Activated CD8-positive, alpha-beta T cell treated with anti-CD3 and anti-CD28 coated beads for 36 hours (primary cell): ENCODE measurements around the gene TANK. TPM values are rescaled to one million over a fixed set of nuclear protein-coding genes. Genes with fewer than 3 reads are reported as not detected.
A peak's percentile ranks its signal among the peaks of the same experiment; 100 is the strongest.

Experiments used
- ATAC-seq: fragments of 200-7000 bp; cut with Tn5 transposase; one replicate; pipeline ENCODE4 v1.10.0; 2021; ENCODE audit warnings: mild to moderate bottlenecking, moderate library complexity
- CTCF ChIA-PET: fragments of 350-600 bp; sonication (Branson Sonifier 250); formaldehyde crosslinking; loops from one replicate; lab custom pipeline; 2021; ENCODE audit warnings: antibody characterized with exemption; lab: Charles Lee
- POLR2A ChIA-PET: fragments of 350-600 bp; sonication (Branson Sonifier 250); formaldehyde crosslinking; loops from one replicate; lab custom pipeline; 2021; ENCODE audit warnings: antibody characterized with exemption; lab: Charles Lee
- DNase-seq: peaks from one replicate; pipeline ENCODE4 v3.0.0-alpha.2; 2020
- H3K27ac Mint-ChIP-seq: one replicate; pipeline ENCODE4 v1.8.0; 2021; ENCODE audit warnings: mild to moderate bottlenecking, mixed read lengths
- H3K27me3 Mint-ChIP-seq: one replicate; pipeline ENCODE4 v1.8.0; 2021; ENCODE audit warnings: mixed read lengths
- H3K36me3 Mint-ChIP-seq: one replicate; pipeline ENCODE4 v1.8.0; 2021; ENCODE audit warnings: low read depth, mixed read lengths
- H3K4me1 Mint-ChIP-seq: one replicate; pipeline ENCODE4 v1.8.0; 2021; ENCODE audit warnings: low read depth, mixed read lengths
- H3K4me3 Mint-ChIP-seq: one replicate; pipeline ENCODE4 v1.8.0; 2021; ENCODE audit warnings: mild to moderate bottlenecking, moderate library complexity, mixed read lengths
- H3K9me3 Mint-ChIP-seq: one replicate; pipeline ENCODE4 v1.8.0; 2021; ENCODE audit warnings: mixed read lengths
- intact Hi-C: fragments of 100-400 bp; cut with micrococcal nuclease; formaldehyde crosslinking; loops from one replicate; pipeline ENCODE4 v1.10.0; 2022
- total RNA-seq, 2 experiments: library from RNA; stranded (reverse); gene quantifications; one replicate each; pipeline ENCODE4 v1.2.3, GENCODE V29; 2021
- TF ChIP-seq, protein P1 (sequence below): fragments of 200-600 bp; IDR thresholded peaks from one replicate; pipeline ENCODE4 v1.8.0; 2022; ENCODE audit warnings: antibody characterized with exemption, mild to moderate bottlenecking

TANK gene
- 10 to 100 TPM; 49.2 to 51.6 TPM for total RNA-seq

DNA sequence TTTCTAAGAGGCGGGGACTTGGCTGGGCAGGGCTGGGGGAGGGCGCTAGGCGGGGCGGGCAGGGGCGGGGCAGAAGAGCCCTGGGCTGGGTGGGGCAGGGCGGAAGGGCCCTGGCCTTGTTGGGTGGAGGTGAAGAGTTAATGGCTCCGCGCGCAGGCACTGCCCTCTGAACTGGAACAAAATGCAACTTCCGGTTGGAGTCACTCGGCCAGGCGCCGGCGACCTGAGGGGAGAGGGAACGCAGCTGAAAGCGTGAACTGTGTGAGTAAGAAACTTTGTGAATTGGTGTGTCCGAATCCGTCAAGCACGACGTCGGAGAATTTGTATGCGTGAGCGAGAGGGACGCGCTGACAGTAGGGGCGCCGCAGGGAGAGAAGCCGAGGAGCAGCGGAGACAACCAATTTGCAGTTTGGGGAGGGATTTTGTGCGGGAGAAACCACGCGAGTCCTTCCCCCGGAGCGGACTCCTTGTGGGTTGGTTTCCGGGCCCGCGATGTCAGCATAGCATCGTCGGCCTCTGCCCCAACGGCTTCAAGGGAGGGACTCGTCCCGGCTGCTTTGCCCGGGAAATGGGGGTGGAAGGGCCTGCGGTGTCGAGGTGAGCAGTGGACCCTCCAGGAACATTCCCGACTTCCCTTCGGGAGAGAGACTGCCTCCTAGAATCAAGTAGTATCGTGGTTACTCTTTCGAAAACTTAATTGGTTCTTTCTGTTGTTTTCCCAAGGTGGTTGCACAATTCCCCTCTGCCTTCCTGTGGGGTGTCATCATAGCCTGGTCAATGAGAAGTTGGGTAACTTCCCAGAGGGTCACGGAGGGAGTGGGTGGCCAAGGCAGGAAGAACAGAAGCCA lies at the start of gene TANK:
Gene TANK, plus strand, starts transcription at position 203 of the 848 bp plus-strand sequence. CDS start 19,235 bp downstream, outside the sequence.
- TF ChIP-seq, protein P1, sequence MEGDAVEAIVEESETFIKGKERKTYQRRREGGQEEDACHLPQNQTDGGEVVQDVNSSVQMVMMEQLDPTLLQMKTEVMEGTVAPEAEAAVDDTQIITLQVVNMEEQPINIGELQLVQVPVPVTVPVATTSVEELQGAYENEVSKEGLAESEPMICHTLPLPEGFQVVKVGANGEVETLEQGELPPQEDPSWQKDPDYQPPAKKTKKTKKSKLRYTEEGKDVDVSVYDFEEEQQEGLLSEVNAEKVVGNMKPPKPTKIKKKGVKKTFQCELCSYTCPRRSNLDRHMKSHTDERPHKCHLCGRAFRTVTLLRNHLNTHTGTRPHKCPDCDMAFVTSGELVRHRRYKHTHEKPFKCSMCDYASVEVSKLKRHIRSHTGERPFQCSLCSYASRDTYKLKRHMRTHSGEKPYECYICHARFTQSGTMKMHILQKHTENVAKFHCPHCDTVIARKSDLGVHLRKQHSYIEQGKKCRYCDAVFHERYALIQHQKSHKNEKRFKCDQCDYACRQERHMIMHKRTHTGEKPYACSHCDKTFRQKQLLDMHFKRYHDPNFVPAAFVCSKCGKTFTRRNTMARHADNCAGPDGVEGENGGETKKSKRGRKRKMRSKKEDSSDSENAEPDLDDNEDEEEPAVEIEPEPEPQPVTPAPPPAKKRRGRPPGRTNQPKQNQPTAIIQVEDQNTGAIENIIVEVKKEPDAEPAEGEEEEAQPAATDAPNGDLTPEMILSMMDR, result no peak
- Mint-ChIP-seq H3K9me3 (no peaks in the 10 kb centered on the region), H3K27me3 (no peaks in the 10 kb centered on the region), H3K4me1 (peaks cover 53% of the 10 kb centered on the region), H3K27ac (peak within 1 kb of the TSS; percentile 96), H3K4me3 (peak within 1 kb of the TSS; percentile 91), H3K36me3 (peaks cover 40% of the 10 kb centered on the region)
- POLR2A ChIA-PET, result interaction anchor here (1.0 kb wide), 1 partner anchor 25 kb away, joined by 3 read pairs; no protein-coding TSS in a partner anchor
- ATAC-seq, result peak; percentile 97
- intact Hi-C loops, result loop anchor here (2.0 to 10.0 kb wide), 2 partner anchors 24 to 794 kb away; no protein-coding TSS in a partner anchor
- DNase-seq, result peak; percentile 94
- CTCF ChIA-PET, result no interaction called here

GRCh38 chr2:161111531-161111930 lies 48.7 kb upstream of the TANK start:
- Mint-ChIP-seq H3K4me3 (no peak overlapping the region), H3K36me3 (no peaks in the 10 kb centered on the region), H3K4me1 (peaks cover 2% of the 10 kb centered on the region), H3K27me3 (peaks cover 5% of the 10 kb centered on the region), H3K9me3 (no peaks in the 10 kb centered on the region), H3K27ac (no peak overlapping the region)
- TF ChIP-seq, protein P1, result no peak
- intact Hi-C loops, result no loop called here
- no peak for ATAC-seq
- no peak for DNase-seq
- POLR2A ChIA-PET, result interaction anchor here (1.2 kb wide), 1 partner anchor 21 kb away, joined by 3 read pairs; no protein-coding TSS in a partner anchor
- CTCF ChIA-PET, result interaction anchor here (1.0 kb wide), 1 partner anchor 48 kb away, joined by 4 read pairs; no protein-coding TSS in a partner anchor

GRCh38 chr2:161112908-161113307 lies 47.3 kb upstream of the TANK start:
- POLR2A ChIA-PET, result interaction anchor here (1.0 to 2.0 kb wide), 3 partner anchors 9 to 576 kb away, joined by 3 to 8 read pairs (median 4); no protein-coding TSS in a partner anchor
- H3K9me3 Mint-ChIP-seq, result no peaks in the 10 kb centered on the region
- H3K27me3 Mint-ChIP-seq, result peaks cover 7% of the 10 kb centered on the region
- ATAC-seq (no peak), DNase-seq (no peak)
- H3K27ac Mint-ChIP-seq, result no peak overlapping the region
- TF ChIP-seq, protein P1, result no peak
- CTCF ChIA-PET, result interaction anchor here (0.9 to 1.5 kb wide), 6 partner anchors 9 to 130 kb away, joined by 3 to 4 read pairs (median 3); no protein-coding TSS in a partner anchor
- intact Hi-C loops, result no loop called here
- H3K4me1 Mint-ChIP-seq, result peaks cover 4% of the 10 kb centered on the region
- H3K36me3 Mint-ChIP-seq, result no peaks in the 10 kb centered on the region
- H3K4me3 Mint-ChIP-seq, result no peak overlapping the region

DNA sequence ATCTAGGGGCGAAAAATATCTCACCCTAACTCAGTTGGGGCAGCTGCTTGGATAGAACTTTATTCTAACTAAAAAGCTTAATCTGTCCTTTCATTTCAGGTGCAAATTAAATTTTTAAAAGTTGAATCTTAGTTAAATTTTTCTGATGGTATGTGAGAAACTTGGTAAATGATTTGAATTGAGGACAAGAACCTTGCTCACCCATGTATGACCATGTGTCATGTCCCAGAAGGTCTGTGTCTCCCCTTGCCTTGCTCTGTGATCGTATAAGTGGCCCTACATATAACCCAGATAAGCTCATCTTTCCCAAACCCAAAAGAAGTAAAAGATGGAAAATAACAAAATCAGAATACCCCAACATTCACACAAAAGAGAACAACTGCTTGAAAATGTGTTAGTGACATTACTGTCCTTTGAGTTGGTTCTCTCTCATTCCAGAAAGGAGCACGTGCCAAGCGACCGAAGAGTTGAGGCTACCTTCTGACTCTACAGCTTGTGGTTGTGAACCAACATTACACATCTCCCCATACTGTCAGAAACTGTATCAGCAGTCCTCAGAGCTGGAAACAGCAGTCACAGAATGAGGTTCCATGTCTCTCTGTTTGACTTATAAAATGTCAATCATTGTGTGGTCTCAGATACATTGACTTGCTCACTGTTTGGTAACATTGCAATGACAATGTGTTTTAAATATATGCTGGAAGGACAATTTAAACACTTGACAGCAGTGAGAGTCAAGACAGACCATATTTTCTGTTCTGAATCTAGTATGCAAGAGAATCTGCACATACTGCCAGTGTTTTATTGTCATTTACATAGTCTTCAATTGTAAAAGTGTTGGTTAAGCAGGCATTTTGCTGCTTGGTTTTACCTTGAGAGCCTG lies 46.3 kb upstream of the TANK start:
- no peak overlapping the region for H3K4me3 Mint-ChIP-seq
- H3K27ac Mint-ChIP-seq, result no peak overlapping the region
- no peaks in the 10 kb centered on the region for H3K36me3 Mint-ChIP-seq
- DNase-seq (no peak), ATAC-seq (peak; percentile 34)
- intact Hi-C loops, result no loop called here
- ChIA-PET CTCF (interaction anchor here (0.9 to 4.1 kb wide), 6 partner anchors 10 to 129 kb away, joined by 3 to 16 read pairs (median 4); no protein-coding TSS in a partner anchor), POLR2A (interaction anchor here (0.7 to 2.0 kb wide), 3 partner anchors 10 to 52 kb away, joined by 3 to 8 read pairs (median 3); no protein-coding TSS in a partner anchor)
- TF ChIP-seq, protein P1, result no peak
- H3K4me1 Mint-ChIP-seq, result peaks cover 4% of the 10 kb centered on the region
- peaks cover 7% of the 10 kb centered on the region for H3K27me3 Mint-ChIP-seq
- H3K9me3 Mint-ChIP-seq, result no peaks in the 10 kb centered on the region
